GM12801 (cell line): Measurements from ENCODE around the gene ZNRF1.

Experiments
- CTCF ChIP-seq: IDR thresholded peaks from one replicate; pipeline ENCODE4 v1.5.1; 2011; ENCODE audit warnings: control low read depth; ENCODE audit not compliant: insufficient read length; ENCODE audit errors: extremely low read depth

The ZNRF1 gene

GRCh38 chr16:75088934-75089333, 90.1 kb downstream of the ZNRF1 start:
- no peak for TF ChIP-seq CTCF

GRCh38 chr16:75089486-75090202, 90.8 kb downstream of the ZNRF1 start:
- no peak for TF ChIP-seq CTCF

GRCh38 chr16:75092777-75093176, 94.0 kb downstream of the ZNRF1 start:
- no peak for TF ChIP-seq CTCF

- TF ChIP-seq CTCF, result no peak
These were observed 95.0 kb downstream of the ZNRF1 start for GRCh38 chr16:75093598-75094540.

GRCh38 chr16:75095204-75095621, 96.4 kb downstream of the ZNRF1 start:
- TF ChIP-seq CTCF, result no peak

- no peak for TF ChIP-seq CTCF
These were observed 97.8 kb downstream of the ZNRF1 start for GRCh38 chr16:75096656-75097055.

- no peak for TF ChIP-seq CTCF
These were observed 98.5 kb downstream of the ZNRF1 start for GRCh38 chr16:75097191-75097761.
